ENCODE measurements around the gene NHLRC2.

DNA sequence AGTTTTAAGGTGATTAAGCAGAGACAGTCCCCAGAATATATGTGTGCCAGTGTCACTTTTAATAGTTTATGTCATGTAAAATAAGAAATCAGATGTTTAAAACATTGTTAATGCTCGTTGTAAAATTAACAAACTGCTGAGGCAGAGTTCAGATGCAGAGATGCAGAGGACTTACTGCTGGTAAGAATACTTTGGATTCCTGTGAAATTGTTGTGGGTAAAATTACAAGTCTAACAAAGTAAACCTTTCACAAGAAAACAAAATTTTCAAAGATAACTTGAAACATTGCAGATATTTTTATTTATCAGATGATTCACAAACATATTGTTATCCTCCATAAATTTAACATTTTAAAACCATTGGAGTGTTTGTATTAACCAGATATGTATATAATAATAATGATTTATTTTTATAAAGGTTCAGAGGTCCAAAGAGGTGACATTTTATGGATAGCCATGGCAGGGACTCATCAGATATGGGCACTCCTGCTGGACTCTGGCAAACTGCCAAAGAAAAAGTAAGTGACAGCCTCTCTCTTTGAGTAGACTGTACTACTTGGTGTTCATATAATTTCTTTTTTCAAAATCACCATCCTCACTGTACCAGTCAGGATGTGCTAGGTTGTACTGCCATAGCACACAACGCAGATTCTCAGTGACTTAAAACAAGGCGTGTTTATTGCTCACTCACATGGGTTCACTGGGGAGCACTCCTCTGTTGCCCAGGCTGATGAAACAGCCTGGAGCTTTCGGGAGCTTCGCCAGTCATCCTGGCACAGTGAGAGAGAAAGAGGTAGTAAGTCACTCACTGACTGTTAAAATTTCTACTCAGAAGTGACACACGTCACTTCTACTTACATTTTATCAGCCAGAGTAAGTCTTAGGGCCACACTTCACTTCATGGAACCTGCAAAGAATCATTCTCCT lies 43.5 kb downstream of the NHLRC2 start:
- TF ChIP-seq, protein P1, sequence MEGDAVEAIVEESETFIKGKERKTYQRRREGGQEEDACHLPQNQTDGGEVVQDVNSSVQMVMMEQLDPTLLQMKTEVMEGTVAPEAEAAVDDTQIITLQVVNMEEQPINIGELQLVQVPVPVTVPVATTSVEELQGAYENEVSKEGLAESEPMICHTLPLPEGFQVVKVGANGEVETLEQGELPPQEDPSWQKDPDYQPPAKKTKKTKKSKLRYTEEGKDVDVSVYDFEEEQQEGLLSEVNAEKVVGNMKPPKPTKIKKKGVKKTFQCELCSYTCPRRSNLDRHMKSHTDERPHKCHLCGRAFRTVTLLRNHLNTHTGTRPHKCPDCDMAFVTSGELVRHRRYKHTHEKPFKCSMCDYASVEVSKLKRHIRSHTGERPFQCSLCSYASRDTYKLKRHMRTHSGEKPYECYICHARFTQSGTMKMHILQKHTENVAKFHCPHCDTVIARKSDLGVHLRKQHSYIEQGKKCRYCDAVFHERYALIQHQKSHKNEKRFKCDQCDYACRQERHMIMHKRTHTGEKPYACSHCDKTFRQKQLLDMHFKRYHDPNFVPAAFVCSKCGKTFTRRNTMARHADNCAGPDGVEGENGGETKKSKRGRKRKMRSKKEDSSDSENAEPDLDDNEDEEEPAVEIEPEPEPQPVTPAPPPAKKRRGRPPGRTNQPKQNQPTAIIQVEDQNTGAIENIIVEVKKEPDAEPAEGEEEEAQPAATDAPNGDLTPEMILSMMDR (IDR thresholded peaks at IDR 0.05 in 2 of 3, conservative IDR thresholded peaks at IDR 0.05 in 1 of 3; ENCODE audit: control insufficient read depth in 2 of 3, extremely low read depth in 1 of 3, insufficient read depth in 1 of 3, low read depth in 3 of 3, low read length in 3 of 3): no peak
- TF ChIP-seq POLR2A (IDR thresholded peaks at IDR 0.05; ENCODE audit: low read depth, low read length) (no peak), CHD4 (IDR thresholded peaks at IDR 0.05) (no peak), TAF1 (IDR thresholded peaks at IDR 0.05; ENCODE audit: borderline replicate concordance, low read depth, low read length) (no peak), SPI1 (IDR thresholded peaks at IDR 0.05; ENCODE audit: borderline replicate concordance, insufficient read depth, low read depth, low read length) (no peak)
